Astrocyte of the spinal cord (primary cell): Measurements from ENCODE around the gene LAMC3.

Experiments used
- DNase-seq: peaks from one replicate; pipeline ENCODE4 v3.0.0; 2011; ENCODE audit warnings: low read depth, low spot score
- H3K4me3 ChIP-seq: 2 replicates; pipeline ENCODE4 v1.5.1; 2011; ENCODE audit warnings: low read depth, mild to moderate bottlenecking, low read length, moderate library complexity
- CTCF ChIP-seq: IDR thresholded peaks from 2 replicates; pipeline ENCODE4 v1.5.1; 2012; ENCODE audit warnings: low read depth, mild to moderate bottlenecking, low read length, inconsistent platforms
- in situ Hi-C: cut with HindIII; loops from 2 replicates; pipeline ENCODE4 v1.10.0; 2017; ENCODE audit warnings: low sequenced_read_pairs

LAMC3 gene

DNA sequence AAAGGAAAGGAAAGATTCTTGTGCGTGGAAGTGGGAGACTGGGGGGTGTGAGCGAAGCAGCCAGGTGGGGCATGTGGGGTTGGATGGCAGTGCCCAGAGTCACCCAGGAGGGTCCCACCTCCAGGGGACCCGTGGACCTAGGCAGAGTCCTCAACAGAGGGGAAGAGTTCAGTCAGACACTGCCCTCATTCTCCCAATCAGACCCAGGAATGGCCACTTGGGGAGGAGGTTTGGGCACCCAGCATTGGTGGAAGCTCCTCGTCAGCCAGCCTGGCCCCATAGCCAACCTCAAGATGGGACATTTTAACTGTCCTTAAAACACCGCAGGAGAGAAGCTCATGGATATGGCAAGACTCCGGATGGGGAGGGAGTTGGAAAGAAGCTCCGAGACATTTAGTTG lies 21.9 kb upstream of the LAMC3 start:
- DNase-seq: no peak
- no peak for TF ChIP-seq CTCF
- H3K4me3 ChIP-seq: no peak overlapping the region
- in situ Hi-C loops: no loop called here

DNA sequence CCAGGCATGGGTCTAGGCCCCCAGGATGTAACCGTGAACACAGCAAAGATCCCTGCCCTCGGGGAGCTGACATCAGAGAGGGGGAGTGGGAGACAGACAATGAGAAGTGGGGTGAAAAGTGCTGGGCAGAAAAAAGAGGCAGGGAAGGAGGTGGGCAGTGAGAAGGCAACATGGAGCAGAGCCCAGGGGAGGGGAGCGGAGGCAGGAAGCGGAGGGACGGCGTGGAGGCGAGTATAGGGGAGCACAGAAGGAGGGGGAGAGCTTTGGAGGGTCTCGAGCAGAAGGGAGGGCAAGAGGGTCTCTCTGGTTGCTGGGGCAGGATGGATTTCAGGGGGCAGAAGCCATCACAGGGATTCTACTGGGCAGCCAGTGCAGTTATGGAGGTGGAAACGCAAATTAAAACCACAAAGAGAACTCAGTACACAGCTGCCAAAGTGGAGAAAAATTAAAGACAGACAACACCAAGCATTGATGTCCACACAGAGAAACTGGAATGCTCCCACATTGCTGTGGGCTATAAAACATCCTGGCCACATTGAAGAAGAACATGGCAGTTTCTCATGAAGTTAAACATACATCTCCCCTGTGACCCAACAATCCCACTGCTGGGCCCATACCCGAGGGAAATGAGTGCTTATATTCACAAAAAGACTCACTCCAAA lies 21.1 kb upstream of the LAMC3 start:
- TF ChIP-seq CTCF: no peak
- no peak overlapping the region for H3K4me3 ChIP-seq
- in situ Hi-C loops: no loop called here
- no peak for DNase-seq

DNA sequence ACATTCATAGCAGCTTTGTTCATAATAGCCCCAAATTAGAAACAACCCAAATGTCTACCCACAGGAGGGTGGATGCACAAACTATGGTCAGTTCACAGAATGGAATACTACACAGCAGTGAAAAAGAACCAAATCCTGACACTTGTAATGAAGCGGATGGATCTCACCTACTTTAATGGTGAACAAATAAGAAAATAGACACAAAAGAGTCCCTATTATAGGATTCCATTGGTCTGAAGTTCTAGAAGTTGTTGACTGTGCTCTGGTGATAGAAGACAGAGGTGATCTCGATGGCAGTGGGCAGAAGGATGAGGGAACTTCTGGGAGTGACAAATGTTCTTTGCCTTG lies 20.6 kb upstream of the LAMC3 start:
- in situ Hi-C loops: no loop called here
- no peak for DNase-seq
- TF ChIP-seq CTCF: no peak
- H3K4me3 ChIP-seq: no peak overlapping the region

GRCh38 chr9:130988905-130989304 lies 20.1 kb upstream of the LAMC3 start:
- TF ChIP-seq CTCF: no peak
- H3K4me3 ChIP-seq: no peak overlapping the region
- in situ Hi-C loops: no loop called here
- DNase-seq: no peak

GRCh38 chr9:130989391-130989790 lies 19.6 kb upstream of the LAMC3 start:
- TF ChIP-seq CTCF: no peak
- no peak overlapping the region for H3K4me3 ChIP-seq
- in situ Hi-C loops: no loop called here
- no peak for DNase-seq

- in situ Hi-C loops: no loop called here
- no peak overlapping the region for H3K4me3 ChIP-seq
- no peak for DNase-seq
- TF ChIP-seq CTCF: no peak
These were observed 19.1 kb upstream of the LAMC3 start for GRCh38 chr9:130989891-130990290.
